MCF 10A (cell line): Measurements from ENCODE around the gene GALR2. TPM values are rescaled to one million over a fixed set of nuclear protein-coding genes. Genes with fewer than 3 reads are reported as not detected.

Source experiments
- BruUV-seq: library from RNA; stranded (reverse); fragments of 400-500 nt; replicated peaks from 2 replicates; lab custom pipeline; 2021; lab: Mats Ljungman, UMichigan
- CTCF ChIA-PET: fragments of 300-600 bp; sonication (Branson Sonifier 250); formaldehyde crosslinking; extraction: SDS; loops from one replicate; lab custom pipeline; 2021; ENCODE audit warnings: antibody characterized with exemption, inconsistent platforms; lab: Yijun Ruan, JAX
- POLR2A ChIA-PET: fragments of 300-600, 350-650 bp; sonication (Branson Sonifier 250); formaldehyde crosslinking; extraction: SDS; loops from one replicate; lab custom pipeline; 2020; ENCODE audit warnings: antibody characterized with exemption, inconsistent platforms; lab: Yijun Ruan, JAX
- DNase-seq: peaks from one replicate; pipeline ENCODE4 v3.0.0-alpha.2; 2018; ENCODE audit not compliant: unreplicated experiment
- H3K27ac Mint-ChIP-seq: one replicate; pipeline ENCODE4 v1.8.0; 2022; ENCODE audit warnings: mild to moderate bottlenecking, low read depth, mixed read lengths; ENCODE audit not compliant: unreplicated experiment
- H3K27me3 Mint-ChIP-seq: one replicate; pipeline ENCODE4 v1.8.0; 2022; ENCODE audit warnings: mixed read lengths; ENCODE audit not compliant: insufficient read depth, unreplicated experiment
- H3K36me3 Mint-ChIP-seq: one replicate; pipeline ENCODE4 v1.8.0; 2022; ENCODE audit warnings: mild to moderate bottlenecking, moderate library complexity, mixed read lengths; ENCODE audit not compliant: insufficient read depth, unreplicated experiment
- H3K4me1 Mint-ChIP-seq: one replicate; pipeline ENCODE4 v1.8.0; 2022; ENCODE audit warnings: mixed read lengths; ENCODE audit not compliant: insufficient read depth, unreplicated experiment
- H3K4me3 Mint-ChIP-seq: one replicate; pipeline ENCODE4 v1.8.0; 2022; ENCODE audit warnings: mild to moderate bottlenecking, moderate library complexity, mixed read lengths; ENCODE audit not compliant: unreplicated experiment
- H3K9me3 Mint-ChIP-seq: one replicate; pipeline ENCODE4 v1.8.0; 2022; ENCODE audit warnings: mixed read lengths; ENCODE audit not compliant: unreplicated experiment
- intact Hi-C: fragments of 100-400 bp; cut with micrococcal nuclease; formaldehyde crosslinking; loops from 2 replicates; pipeline ENCODE4 v1.14.1; 2022
- total RNA-seq: library from RNA; stranded (reverse); gene quantifications from 2 replicates; pipeline ENCODE4 v1.2.3, GENCODE V29; 2022
- TF ChIP-seq, protein P1 (sequence below): fragments of 200-600 bp; IDR thresholded peaks from one replicate; pipeline ENCODE4 v1.8.0; 2022; ENCODE audit warnings: antibody characterized with exemption, mild to moderate bottlenecking; ENCODE audit not compliant: unreplicated experiment

Gene GALR2
- total RNA-seq, 1 experiment from 2014 or later: 0.37 TPM

DNA sequence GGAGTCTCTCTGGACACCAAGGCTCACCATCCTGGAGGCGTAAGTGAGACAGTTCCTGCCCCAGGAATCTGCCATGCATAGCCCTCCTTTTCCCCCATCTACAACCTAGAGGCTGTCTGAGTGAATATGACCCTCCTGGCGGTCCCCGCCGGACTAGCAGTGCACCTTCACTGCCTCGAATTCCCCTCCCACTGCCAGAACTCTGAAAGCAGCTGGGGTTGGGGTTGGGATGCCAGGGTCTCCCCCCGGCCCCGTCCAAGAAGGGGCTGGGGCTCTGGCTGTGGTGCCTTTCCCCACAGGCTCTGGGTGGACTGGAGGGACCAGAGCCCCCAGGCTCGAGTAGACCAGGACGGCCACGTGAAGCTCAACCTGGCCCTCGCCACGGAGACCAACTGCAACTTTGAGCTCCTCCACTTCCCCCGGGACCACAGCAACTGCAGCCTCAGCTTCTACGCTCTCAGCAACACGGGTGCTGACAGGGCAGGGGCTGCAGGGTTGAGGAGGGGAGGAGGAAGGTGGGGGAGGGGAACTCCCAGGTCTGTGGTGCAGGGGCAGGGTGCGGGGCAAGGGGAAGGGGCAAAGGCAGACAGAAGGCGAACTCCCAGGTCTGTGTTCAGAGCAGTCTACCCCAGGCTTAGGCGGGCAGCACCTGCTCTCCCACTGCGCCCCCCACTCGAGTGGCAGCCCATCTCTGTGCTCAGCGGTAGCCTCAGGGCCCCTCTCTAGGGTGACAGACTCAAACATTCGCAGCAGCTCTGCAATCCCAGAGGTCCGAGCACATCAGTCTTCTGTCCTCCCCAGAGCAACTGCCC lies 5.6 kb downstream of the GALR2 start:
- TF ChIP-seq, protein P1, sequence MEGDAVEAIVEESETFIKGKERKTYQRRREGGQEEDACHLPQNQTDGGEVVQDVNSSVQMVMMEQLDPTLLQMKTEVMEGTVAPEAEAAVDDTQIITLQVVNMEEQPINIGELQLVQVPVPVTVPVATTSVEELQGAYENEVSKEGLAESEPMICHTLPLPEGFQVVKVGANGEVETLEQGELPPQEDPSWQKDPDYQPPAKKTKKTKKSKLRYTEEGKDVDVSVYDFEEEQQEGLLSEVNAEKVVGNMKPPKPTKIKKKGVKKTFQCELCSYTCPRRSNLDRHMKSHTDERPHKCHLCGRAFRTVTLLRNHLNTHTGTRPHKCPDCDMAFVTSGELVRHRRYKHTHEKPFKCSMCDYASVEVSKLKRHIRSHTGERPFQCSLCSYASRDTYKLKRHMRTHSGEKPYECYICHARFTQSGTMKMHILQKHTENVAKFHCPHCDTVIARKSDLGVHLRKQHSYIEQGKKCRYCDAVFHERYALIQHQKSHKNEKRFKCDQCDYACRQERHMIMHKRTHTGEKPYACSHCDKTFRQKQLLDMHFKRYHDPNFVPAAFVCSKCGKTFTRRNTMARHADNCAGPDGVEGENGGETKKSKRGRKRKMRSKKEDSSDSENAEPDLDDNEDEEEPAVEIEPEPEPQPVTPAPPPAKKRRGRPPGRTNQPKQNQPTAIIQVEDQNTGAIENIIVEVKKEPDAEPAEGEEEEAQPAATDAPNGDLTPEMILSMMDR: no peak
- ChIA-PET CTCF (interaction anchor here (0.6 to 1.3 kb wide), 6 partner anchors 66 to 634 kb away, joined by 3 to 4 read pairs (median 3); no protein-coding TSS in a partner anchor), POLR2A (interaction anchor here (1.0 to 3.5 kb wide), 3 partner anchors 23 to 60 kb away, joined by 3 to 12 read pairs (median 3); no protein-coding TSS in a partner anchor)
- no peaks in the 10 kb centered on the region for H3K9me3 Mint-ChIP-seq
- BruUV-seq: no TSS peak
- intact Hi-C loops: no loop called here
- peaks cover under 1% of the 10 kb centered on the region for H3K4me1 Mint-ChIP-seq
- no peak overlapping the region for H3K4me3 Mint-ChIP-seq
- peaks cover 14% of the 10 kb centered on the region for H3K36me3 Mint-ChIP-seq
- no peak overlapping the region for H3K27ac Mint-ChIP-seq
- DNase-seq: no peak
- H3K27me3 Mint-ChIP-seq: peaks cover 45% of the 10 kb centered on the region

DNA sequence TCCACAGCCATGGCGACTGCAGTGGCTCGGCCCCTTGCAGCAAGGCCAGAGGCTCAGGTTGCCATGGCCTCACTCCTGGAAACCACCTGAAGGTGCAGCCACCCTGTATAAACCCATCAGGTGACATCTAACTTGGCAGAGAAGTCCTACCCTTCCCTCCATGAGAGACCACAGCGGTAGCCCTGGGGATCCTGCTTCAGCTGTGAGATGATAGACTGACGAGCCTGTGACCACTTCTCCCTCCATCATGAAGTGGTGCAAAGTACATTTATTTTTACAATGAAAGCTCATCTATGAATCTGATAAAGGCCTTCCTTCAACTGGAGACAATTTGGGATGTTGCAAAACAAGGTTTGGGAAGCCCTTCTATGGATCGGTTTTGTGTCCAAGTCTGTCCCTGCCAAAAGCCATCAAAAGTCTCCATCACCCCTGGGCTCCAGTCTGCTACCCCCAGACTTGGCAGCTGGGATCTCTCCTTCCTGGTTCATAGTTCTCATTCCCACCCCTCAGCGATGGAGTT lies 6.2 kb downstream of the GALR2 start:
- no TSS peak for BruUV-seq
- POLR2A ChIA-PET: interaction anchor here (1.1 kb wide), 1 partner anchor 10 kb away, joined by 3 read pairs; no protein-coding TSS in a partner anchor
- DNase-seq: no peak
- intact Hi-C loops: no loop called here
- CTCF ChIA-PET: interaction anchor here (0.6 to 1.3 kb wide), 4 partner anchors 66 to 633 kb away, joined by 3 to 4 read pairs (median 4); no protein-coding TSS in a partner anchor
- Mint-ChIP-seq H3K9me3 (no peaks in the 10 kb centered on the region), H3K4me1 (no peaks in the 10 kb centered on the region), H3K36me3 (peaks cover 21% of the 10 kb centered on the region), H3K27me3 (peaks cover 39% of the 10 kb centered on the region), H3K27ac (no peak overlapping the region), H3K4me3 (no peak overlapping the region)
- TF ChIP-seq, protein P1: no peak

DNA sequence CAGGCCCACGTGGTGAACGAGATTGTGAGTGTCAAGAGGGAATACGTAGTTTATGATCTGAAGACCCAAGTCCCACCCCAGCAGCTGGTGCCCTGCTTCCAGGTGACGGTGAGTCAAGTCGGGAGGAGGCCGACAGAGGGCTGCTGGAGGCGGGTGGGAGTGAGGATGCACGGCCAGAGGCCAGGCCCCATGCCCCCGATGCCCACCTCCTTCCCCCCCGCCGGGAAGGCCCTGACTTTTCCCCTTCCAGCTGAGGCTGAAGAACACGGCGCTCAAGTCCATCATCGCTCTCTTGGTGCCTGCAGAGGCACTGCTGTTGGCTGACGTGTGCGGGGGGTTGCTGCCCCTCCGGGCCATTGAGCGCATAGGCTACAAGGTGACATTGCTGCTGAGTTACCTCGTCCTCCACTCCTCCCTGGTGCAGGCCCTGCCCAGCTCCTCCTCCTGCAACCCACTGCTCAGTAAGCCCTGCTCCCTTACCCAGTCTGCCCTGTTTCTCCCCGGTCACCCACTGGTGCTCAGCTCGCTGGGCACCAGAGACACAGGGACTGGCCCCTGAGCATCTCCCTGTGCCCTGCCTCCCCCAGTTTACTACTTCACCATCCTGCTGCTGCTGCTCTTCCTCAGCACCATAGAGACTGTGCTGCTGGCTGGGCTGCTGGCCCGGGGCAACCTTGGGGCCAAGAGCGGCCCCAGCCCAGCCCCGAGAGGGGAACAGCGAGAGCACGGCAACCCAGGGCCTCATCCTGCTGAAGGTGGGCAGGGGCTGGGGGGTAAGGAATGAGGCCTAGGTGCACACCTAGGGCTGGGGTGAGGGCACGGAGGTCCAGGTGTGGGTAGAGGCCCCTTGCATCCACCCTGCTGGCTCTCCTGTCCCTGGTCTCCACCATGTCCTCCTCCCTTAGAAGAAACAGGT lies 7.0 kb downstream of the GALR2 start:
- TSS peak; percentile 5 for BruUV-seq
- no peak overlapping the region for H3K4me3 Mint-ChIP-seq
- peaks cover 22% of the 10 kb centered on the region for H3K36me3 Mint-ChIP-seq
- ChIA-PET POLR2A (interaction anchor here (0.6 to 1.1 kb wide), 3 partner anchors 9 to 71 kb away, joined by 3 read pairs; no protein-coding TSS in a partner anchor), CTCF (interaction anchor here (0.8 to 1.3 kb wide), 2 partner anchors 67 to 218 kb away, joined by 3 to 4 read pairs; no protein-coding TSS in a partner anchor)
- H3K27me3 Mint-ChIP-seq: peaks cover 31% of the 10 kb centered on the region
- intact Hi-C loops: no loop called here
- TF ChIP-seq, protein P1: no peak
- H3K4me1 Mint-ChIP-seq: no peaks in the 10 kb centered on the region
- no peak for DNase-seq
- no peak overlapping the region for H3K27ac Mint-ChIP-seq
- H3K9me3 Mint-ChIP-seq: no peaks in the 10 kb centered on the region
